Activated gamma-delta T cell (primary cell): Measurements from ENCODE around the gene ATP10A.

Experiments used
- DNase-seq: peaks from one replicate; lab custom pipeline; 2025; lab: John Stamatoyannopoulos, UW

Gene ATP10A

GRCh38 chr15:25700916-25701315 lies 162.2 kb downstream of the ATP10A start:
- no peak for DNase-seq

GRCh38 chr15:25697586-25697985 lies 165.5 kb downstream of the ATP10A start:
- no peak for DNase-seq

GRCh38 chr15:25695875-25696760 lies 167.0 kb downstream of the ATP10A start:
- DNase-seq: no peak

- DNase-seq: no peak
Measured at GRCh38 chr15:25694823-25695312, 168.3 kb downstream of the ATP10A start.

GRCh38 chr15:25694239-25694584 lies 168.9 kb downstream of the ATP10A start:
- DNase-seq: no peak

- no peak for DNase-seq
Measured at GRCh38 chr15:25693321-25694238, 169.5 kb downstream of the ATP10A start.

GRCh38 chr15:25691544-25692430 lies 171.3 kb downstream of the ATP10A start:
- DNase-seq: no peak

GRCh38 chr15:25690673-25691543 lies 172.2 kb downstream of the ATP10A start:
- no peak for DNase-seq

- DNase-seq: no peak
Measured at GRCh38 chr15:25689592-25689991, 173.5 kb downstream of the ATP10A start.

GRCh38 chr15:25688166-25688565 lies 175.0 kb downstream of the ATP10A start:
- DNase-seq: no peak

- DNase-seq: no peak
Measured at GRCh38 chr15:25687689-25688088, 175.4 kb downstream of the ATP10A start.

GRCh38 chr15:25687276-25687675 lies 175.9 kb downstream of the ATP10A start:
- no peak for DNase-seq

- no peak for DNase-seq
Measured at GRCh38 chr15:25686780-25687179, 176.3 kb downstream of the ATP10A start.

- no peak for DNase-seq
Measured at GRCh38 chr15:25684521-25685431, 178.4 kb downstream of the ATP10A start.

- DNase-seq: no peak
Measured at GRCh38 chr15:25683911-25684310, 179.2 kb downstream of the ATP10A start.

GRCh38 chr15:25683415-25683814 lies 179.7 kb downstream of the ATP10A start:
- no peak for DNase-seq

- no peak for DNase-seq
Measured at GRCh38 chr15:25682340-25682739, 180.8 kb downstream of the ATP10A start.

- no peak for DNase-seq
Measured at GRCh38 chr15:25680686-25681025, 182.5 kb downstream of the ATP10A start.

- DNase-seq: no peak
Measured at GRCh38 chr15:25679964-25680685, 183.0 kb downstream of the ATP10A start.
